HG03095 (cell line): ENCODE measurements around the gene APOL6.

Source experiments
- ATAC-seq: cut with Tn5 transposase; IDR thresholded peaks from one replicate; pipeline ENCODE4 v1.9.1; 2021; ENCODE audit warnings: moderate library complexity; ENCODE audit not compliant: unreplicated experiment

The APOL6 gene

DNA sequence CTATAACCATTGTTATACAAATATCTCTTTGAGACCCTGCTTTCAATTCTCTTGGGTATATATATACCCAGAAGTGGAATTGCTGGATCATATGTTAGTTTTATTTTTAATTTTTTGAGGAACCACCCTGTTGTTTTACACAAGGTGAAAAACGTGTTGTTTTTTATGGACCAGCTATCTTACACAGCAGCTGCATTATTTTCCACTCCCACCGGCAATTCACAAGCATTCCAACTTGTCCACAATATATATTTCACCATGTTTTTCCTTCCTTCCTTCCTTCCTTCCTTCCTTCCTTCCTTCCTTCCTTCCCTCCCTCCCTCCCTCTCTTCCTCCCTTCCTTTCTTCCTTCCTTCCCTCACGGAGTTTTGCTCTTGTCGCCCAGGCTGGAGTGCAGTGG is 63.1 kb downstream of the APOL6 start:
- ATAC-seq = no peak

DNA sequence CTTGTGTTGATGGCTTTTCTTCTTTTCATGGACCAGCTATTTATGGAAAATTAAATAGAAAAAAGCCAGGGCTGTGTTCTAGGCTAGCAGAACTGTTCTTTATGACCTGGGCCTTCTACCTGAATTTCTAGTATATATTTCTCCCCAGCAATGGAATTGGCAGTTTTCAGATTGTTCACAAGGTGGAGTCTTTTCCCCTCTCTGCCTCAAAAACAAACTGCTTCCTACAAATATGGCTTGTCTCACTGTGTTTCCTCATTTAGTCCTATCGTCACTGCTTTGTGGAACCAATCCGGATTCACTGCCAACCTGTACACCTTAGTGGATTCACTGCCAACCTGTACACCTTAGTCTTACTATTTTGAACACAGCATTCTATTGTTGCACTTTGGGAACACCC is 64.4 kb downstream of the APOL6 start:
- ATAC-seq = no peak

DNA sequence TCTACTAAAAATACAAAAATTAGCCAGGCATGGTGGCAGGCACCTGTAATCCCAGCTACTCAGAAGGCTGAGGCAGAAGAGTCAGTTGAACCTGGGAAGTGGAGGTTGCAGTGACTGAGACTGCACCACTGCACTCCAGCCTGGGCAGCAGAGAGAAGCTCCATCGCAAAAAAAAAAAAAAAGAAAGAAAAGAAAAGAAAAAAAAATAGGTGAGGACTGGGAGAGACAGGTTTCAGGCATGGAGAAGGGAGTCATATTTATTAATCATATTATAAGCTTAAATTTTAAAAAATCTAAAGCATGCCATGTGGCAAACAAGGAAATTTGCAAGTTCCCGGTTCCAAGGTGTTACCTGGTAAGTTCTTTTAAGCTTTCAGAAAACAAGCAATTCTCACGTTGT is 69.3 kb downstream of the APOL6 start, which contains the start of gene APOL5:
Gene APOL5, plus strand, starts transcription at position 301 of the 400 bp plus-strand sequence. Its CDS starts 0 bp downstream, at position 301.
- no peak for ATAC-seq
